NCI-H446 (cell line): ENCODE measurements around the gene KRTAP22-2.

ENCODE experiments used
- DNase-seq, 2 experiments: peaks; one replicate each; lab custom pipeline; 2025; lab: John Stamatoyannopoulos, UW

The KRTAP22-2 gene

GRCh38 chr21:30563072-30563471 is 27.1 kb downstream of the KRTAP22-2 start:
- DNase-seq = no peak

- DNase-seq = no peak
Measured at GRCh38 chr21:30561957-30562356, 28.2 kb downstream of the KRTAP22-2 start.

GRCh38 chr21:30561264-30561895 is 28.8 kb downstream of the KRTAP22-2 start, which contains the start of gene KRTAP19-7:
TSS of gene KRTAP19-7 (minus strand) at chr21:30561314. CDS start at chr21:30561289, 25 bp downstream.
- DNase-seq = no peak

- DNase-seq = no peak
Measured at GRCh38 chr21:30555095-30555494, 35.1 kb downstream of the KRTAP22-2 start.

GRCh38 chr21:30552782-30553181 is 37.4 kb downstream of the KRTAP22-2 start:
- no peak for DNase-seq

- DNase-seq = no peak
Measured at GRCh38 chr21:30541764-30542163, 48.4 kb downstream of the KRTAP22-2 start, which contains the start of gene KRTAP19-6. TSS of gene KRTAP19-6 (minus strand) at chr21:30541864. CDS start at chr21:30541833, 31 bp downstream.
